HepG2 (cell line): ENCODE results near the gene SPAG6. TPM values are rescaled to one million over a fixed set of nuclear protein-coding genes. Genes with fewer than 3 reads are reported as not detected.

Source experiments
- ATAC-seq: fragments of 200-7000 bp; cut with Tn5 transposase; 3 replicates; pipeline ENCODE4 v1.9.1; 2020; ENCODE audit warnings: mild to moderate bottlenecking, moderate library complexity
- BruUV-seq: library from RNA; stranded (reverse); fragments of 400-500 nt; replicated peaks from 2 replicates; lab custom pipeline; 2021; lab: Mats Ljungman, UMichigan
- CTCF ChIA-PET: fragments of 300-600 bp; formaldehyde crosslinking; extraction: SDS; loops from one replicate; lab custom pipeline; 2021; ENCODE audit warnings: low total read pairs, inconsistent platforms, low intra/inter-chr PET ratio; lab: Yijun Ruan, JAX
- POLR2A ChIA-PET: fragments of 350-600 bp; sonication (Branson Sonifier 250); formaldehyde crosslinking; loops from one replicate; lab custom pipeline; 2020; ENCODE audit warnings: antibody characterized with exemption, inconsistent platforms; lab: Yijun Ruan, JAX
- DNase-seq: peaks from one replicate; pipeline ENCODE4 v3.0.0-alpha.2; 2015; ENCODE audit warnings: low spot score
- FAIRE-seq: peaks from 3 replicates; lab custom pipeline; 2011; peaks lifted over from hg19 to GRCh38; lab: Jason Lieb, UNC
- H2AFZ ChIP-seq: one replicate; pipeline ENCODE4 v1.6.1; 2011; ENCODE audit warnings: low read length, inconsistent platforms
- H3K27ac ChIP-seq: fragments of 300-600 bp; 3 replicates; pipeline ENCODE4 v1.8.0; 2011; ENCODE audit warnings: mixed run types, mild to moderate bottlenecking, mixed read lengths, low read length, inconsistent platforms; ENCODE audit not compliant: insufficient read depth; ENCODE audit errors: extremely low read length
- H3K27me3 ChIP-seq, 2 experiments: fragments of 200-600 bp in 1 of 2; 2 replicates in 1 of 2; 3 replicates in 1 of 2; pipeline versions ENCODE4 v1.6.0 to v1.8.0; 2011; ENCODE audit warnings: low read length in 2 of 2, mild to moderate bottlenecking in 2 of 2, moderate library complexity in 2 of 2, inconsistent platforms in 1 of 2; ENCODE audit not compliant: insufficient read depth in 2 of 2, control insufficient read depth in 1 of 2
- H3K36me3 ChIP-seq, 2 experiments: fragments of 200-600 bp in 1 of 2; replicated peaks in 1 of 2; 2 replicates in 1 of 2; 3 replicates in 1 of 2; pipeline versions ENCODE4 v1.5.1 to v1.8.0; 2011; ENCODE audit warnings: low read length in 2 of 2, inconsistent platforms in 1 of 2; ENCODE audit not compliant: insufficient read depth in 2 of 2, control insufficient read depth in 1 of 2
- H3K4me1 ChIP-seq: 2 replicates; pipeline ENCODE4 v1.5.1; 2012; ENCODE audit warnings: low read length, inconsistent platforms; ENCODE audit not compliant: insufficient read depth
- H3K4me2 ChIP-seq: 2 replicates; pipeline ENCODE4 v1.6.0; 2011; ENCODE audit warnings: low read depth, low read length, inconsistent platforms
- H3K4me3 ChIP-seq, 3 experiments: fragments of 200-600 bp in 1 of 3; sonication (generic), shearing (Covaris generic) in 1 of 3; replicated peaks in 1 of 3; 2 replicates each; pipeline ENCODE4 v1.5.1; 2011 to 2016; ENCODE audit warnings: low read length in 3 of 3, inconsistent platforms in 2 of 3, low read depth in 2 of 3, mild to moderate bottlenecking in 2 of 3, control low read depth in 1 of 3, mixed read lengths in 1 of 3; ENCODE audit not compliant: insufficient read depth in 1 of 3
- H3K79me2 ChIP-seq: one replicate; pipeline ENCODE4 v1.6.1; 2011; ENCODE audit warnings: low read length, inconsistent platforms; ENCODE audit not compliant: insufficient read depth
- H3K9ac ChIP-seq: 2 replicates; pipeline ENCODE4 v1.6.0; 2011; ENCODE audit warnings: mild to moderate bottlenecking, low read depth, low read length, inconsistent platforms; ENCODE audit not compliant: insufficient read depth
- H3K9me3 ChIP-seq: 2 replicates; pipeline ENCODE4 v1.5.1; 2012; ENCODE audit warnings: mild to moderate bottlenecking, low read length
- H4K20me1 ChIP-seq: 2 replicates; pipeline ENCODE4 v1.6.0; 2011; ENCODE audit warnings: inconsistent platforms, mild to moderate bottlenecking, low read length, moderate library complexity; ENCODE audit not compliant: insufficient read depth
- BCLAF1 ChIP-seq: fragments of 450-650 bp; IDR thresholded peaks from 2 replicates; pipeline ENCODE4 v1.6.1; 2017; ENCODE audit warnings: mild to moderate bottlenecking
- EP300 ChIP-seq, 3 experiments: sonication (generic) in 1 of 3; formaldehyde crosslinking in 1 of 3; IDR thresholded peaks; 2 replicates each; pipeline versions ENCODE4 v1.5.1 to v1.6.1; 2011 to 2020; ENCODE audit warnings: low read depth in 2 of 3, low read length in 2 of 3, borderline replicate concordance in 1 of 3, improper control_type of control experiment in 1 of 3, mild to moderate bottlenecking in 1 of 3, missing genetic modification reagents in 1 of 3, moderate library complexity in 1 of 3
- KAT7 ChIP-seq: IDR thresholded peaks from 2 replicates; pipeline ENCODE4 v1.6.1; 2018; ENCODE audit warnings: borderline replicate concordance, missing compliant biosample characterization
- NBN ChIP-seq: fragments of 450-650 bp; conservative IDR thresholded peaks from 2 replicates; pipeline ENCODE4 v1.6.1; 2017
- PBX2 ChIP-seq: IDR thresholded peaks from 2 replicates; pipeline ENCODE4 v1.6.1; 2016; ENCODE audit warnings: control low read depth
- PITX1 ChIP-seq: sonication (generic); formaldehyde crosslinking; IDR thresholded peaks from 2 replicates; pipeline ENCODE4 v1.5.1; 2020; ENCODE audit warnings: mild to moderate bottlenecking, missing genetic modification reagents
- PRDM10 ChIP-seq: sonication (generic); formaldehyde crosslinking; IDR thresholded peaks from 2 replicates; pipeline ENCODE4 v1.4.0; 2020; ENCODE audit warnings: low read depth, missing genetic modification reagents
- SP5 ChIP-seq: IDR thresholded peaks from 2 replicates; pipeline ENCODE4 v1.6.1; 2016; ENCODE audit warnings: low read depth, borderline replicate concordance
- ZNF232 ChIP-seq: sonication (generic); formaldehyde crosslinking; IDR thresholded peaks from 2 replicates; pipeline ENCODE4 v1.4.0; 2020; ENCODE audit warnings: missing genetic modification reagents, borderline replicate concordance
- ZNF33A ChIP-seq: sonication (generic); formaldehyde crosslinking; IDR thresholded peaks from 2 replicates; pipeline ENCODE4 v1.5.1; 2020; ENCODE audit warnings: missing genetic modification reagents, mild to moderate bottlenecking, moderate library complexity, borderline replicate concordance
- ZNF841 ChIP-seq: sonication (generic); formaldehyde crosslinking; IDR thresholded peaks from 2 replicates; pipeline ENCODE4 v1.8.1; 2023; ENCODE audit warnings: missing genetic modification reagents, borderline replicate concordance
- WGBS: methylation state at CpG from one replicate; pipeline ENCODE4 v1.1.6; 2017; ENCODE audit warnings: low lambda C conversion rate; 5-methylcytosine and 5-hydroxymethylcytosine counted together
- in situ Hi-C: cut with HindIII; loops from 2 replicates; pipeline ENCODE4 v1.10.0; 2017; ENCODE audit warnings: low pct_unique_long_range_greater_than_20kb; ENCODE audit not compliant: extremely low pct_ligation_motif_present
- intact Hi-C: fragments of 100-400 bp; cut with micrococcal nuclease; formaldehyde crosslinking; loops from one replicate; pipeline ENCODE4 v1.10.0; 2022; ENCODE audit not compliant: unreplicated experiment
- polyA plus RNA-seq, 8 experiments: library from polyadenylated mRNA; depleted of rRNA in 3 of 8; stranded (reverse) in 7 of 8; unstranded in 1 of 8; fragments of >200 nt; fragmentation: Illumina TruSeq in 4 of 8; extraction: Trizol in 4 of 8; gene quantifications; 2 replicates each; pipeline versions ENCODE4 v1.2.1 to v1.2.3, GENCODE V29; 2011 to 2016; ENCODE audit warnings: low read depth in 4 of 8, missing spikeins in 1 of 8, mixed read lengths in 1 of 8; ENCODE audit not compliant: insufficient read depth in 1 of 8
- total RNA-seq, 5 experiments: library from RNA; depleted of rRNA; stranded (reverse); fragments of >200 nt; fragmentation: Illumina TruSeq; extraction: Trizol; gene quantifications; 2 replicates each; pipeline ENCODE4 v1.2.3, GENCODE V29; 2016; ENCODE audit warnings: low read depth in 1 of 5

The SPAG6 gene
- total and polyA plus RNA-seq, 2 of the 13 experiments (the other 11 are each of a cell fraction or from before 2014, with no cell fraction given), result not detected

GRCh38 chr10:22459496-22459895 lies 114.2 kb downstream of the SPAG6 start:
- ATAC-seq, result no peak
- in situ Hi-C loops, result no loop called here
- Histone ChIP-seq H3K9me3 (no peaks in the 10 kb centered on the region), H3K27me3 (0 out of 5 replicates have a peak, but pooled peaks cover 0 to 5% of the 10 kb centered on the region in 2 experiments), H2AFZ (no peak overlapping the region), H3K4me1 (no peaks in the 10 kb centered on the region), H3K4me3 (no peak overlapping the region), H4K20me1 (no peaks in the 10 kb centered on the region), H3K27ac (no peak overlapping the region), H3K36me3 (no peaks in the 10 kb centered on the region), H3K79me2 (no peaks in the 10 kb centered on the region), H3K4me2 (no peak overlapping the region), H3K9ac (no peak overlapping the region)
- BruUV-seq, result no TSS peak
- POLR2A ChIA-PET, result no interaction called here
- CTCF ChIA-PET, result no interaction called here
- no peak for DNase-seq
- no peak for FAIRE-seq
- WGBS, result 62% methylated on average over 2 of the region's 2 CpGs
- intact Hi-C loops, result no loop called here
- no peak for TF ChIP-seq PITX1 (CRISPR knock-in tag)
- TF ChIP-seq SP5 (CRISPR knock-in tag), result no peak
- no peak for TF ChIP-seq KAT7
- TF ChIP-seq EP300 (IDR thresholded peaks at IDR 0.05; ENCODE audit: low read depth in 2 of 2, low read length in 2 of 2), result no peak
- TF ChIP-seq EP300 (CRISPR knock-in tag; IDR thresholded peaks at IDR 0.05; ENCODE audit: borderline replicate concordance), result no peak

GRCh38 chr10:22460101-22460500 lies 114.8 kb downstream of the SPAG6 start:
- Histone ChIP-seq H3K9me3 (no peaks in the 10 kb centered on the region), H4K20me1 (no peaks in the 10 kb centered on the region), H3K36me3 (no peaks in the 10 kb centered on the region), H3K27ac (no peak overlapping the region), H2AFZ (no peak overlapping the region), H3K27me3 (0 out of 5 replicates have a peak, but pooled peaks cover 0 to 6% of the 10 kb centered on the region in 2 experiments), H3K4me3 (no peak overlapping the region), H3K4me2 (no peak overlapping the region), H3K79me2 (no peaks in the 10 kb centered on the region), H3K9ac (no peak overlapping the region), H3K4me1 (no peaks in the 10 kb centered on the region)
- no peak for ATAC-seq
- CTCF ChIA-PET, result no interaction called here
- DNase-seq, result no peak
- 67% methylated on average over 7 of the region's 7 CpGs for WGBS
- in situ Hi-C loops, result no loop called here
- no peak for FAIRE-seq
- BruUV-seq, result no TSS peak
- intact Hi-C loops, result no loop called here
- POLR2A ChIA-PET, result no interaction called here
- TF ChIP-seq ZNF841 (CRISPR knock-in tag) (no peak), ZNF33A (no peak), BCLAF1 (no peak), PBX2 (CRISPR knock-in tag) (no peak), ZNF232 (CRISPR knock-in tag) (no peak), NBN (no peak), PRDM10 (no peak)
